ENCODE results near the gene TSTD2.

The TSTD2 gene

GRCh38 chr9:97553841-97554240, 79.3 kb downstream of the TSTD2 start:
- H3K9me3 ChIP-seq (ENCODE audit: control insufficient read depth, insufficient read depth, low read length), result no peaks in the 10 kb centered on the region
- no peaks in the 10 kb centered on the region for H3K4me1 ChIP-seq (ENCODE audit: control insufficient read depth, low read length)
- no peaks in the 10 kb centered on the region for H3K79me2 ChIP-seq (ENCODE audit: control insufficient read depth, low read length)
- TF ChIP-seq CTCF (IDR thresholded peaks at IDR 0.05; ENCODE audit: low read depth, low read length, poor library complexity, severe bottlenecking) (no peak), EZH2phosphoT487 (IDR thresholded peaks at IDR 0.05; ENCODE audit: borderline replicate concordance, low read length) (no peak)
- H3K27ac ChIP-seq (ENCODE audit: low read depth, low read length), result no peak overlapping the region
- no peaks in the 10 kb centered on the region for H3K36me3 ChIP-seq (ENCODE audit: control insufficient read depth, low read length)
- H3K9me2 ChIP-seq (replicated peaks; ENCODE audit: control insufficient read depth, low read length), result no peaks in the 10 kb centered on the region
- H3K4me2 ChIP-seq (ENCODE audit: low read length), result no peak overlapping the region
- no peaks in the 10 kb centered on the region for H3F3A ChIP-seq (ENCODE audit: control insufficient read depth, insufficient read depth)
- no peaks in the 10 kb centered on the region for H3K27me3 ChIP-seq (ENCODE audit: control insufficient read depth, low read length)
- H3K4me3 ChIP-seq (ENCODE audit: low read length), result no peak overlapping the region
- H4K20me1 ChIP-seq (ENCODE audit: control insufficient read depth, insufficient read depth, low read depth, low read length), result no peaks in the 10 kb centered on the region

GRCh38 chr9:97553141-97553540, 80.0 kb downstream of the TSTD2 start:
- no peak for TF ChIP-seq EZH2phosphoT487 (IDR thresholded peaks at IDR 0.05; ENCODE audit: borderline replicate concordance, low read length)
- TF ChIP-seq CTCF (IDR thresholded peaks at IDR 0.05; ENCODE audit: low read depth, low read length, poor library complexity, severe bottlenecking), result no peak
- Histone ChIP-seq H3F3A (ENCODE audit: control insufficient read depth, insufficient read depth) (no peaks in the 10 kb centered on the region), H3K9me3 (ENCODE audit: control insufficient read depth, insufficient read depth, low read length) (no peaks in the 10 kb centered on the region), H3K4me3 (ENCODE audit: low read length) (no peak overlapping the region), H3K9me2 (replicated peaks; ENCODE audit: control insufficient read depth, low read length) (no peaks in the 10 kb centered on the region), H3K4me2 (ENCODE audit: low read length) (no peak overlapping the region), H4K20me1 (ENCODE audit: control insufficient read depth, insufficient read depth, low read depth, low read length) (no peaks in the 10 kb centered on the region), H3K27ac (ENCODE audit: low read depth, low read length) (no peak overlapping the region), H3K36me3 (ENCODE audit: control insufficient read depth, low read length) (no peaks in the 10 kb centered on the region), H3K79me2 (ENCODE audit: control insufficient read depth, low read length) (no peaks in the 10 kb centered on the region), H3K27me3 (ENCODE audit: control insufficient read depth, low read length) (no peaks in the 10 kb centered on the region), H3K4me1 (ENCODE audit: control insufficient read depth, low read length) (no peaks in the 10 kb centered on the region)

- H3K4me3 ChIP-seq (ENCODE audit: low read length), result no peak overlapping the region
- H3K4me2 ChIP-seq (ENCODE audit: low read length), result no peak overlapping the region
- no peaks in the 10 kb centered on the region for H3K79me2 ChIP-seq (ENCODE audit: control insufficient read depth, low read length)
- no peaks in the 10 kb centered on the region for H3K9me3 ChIP-seq (ENCODE audit: control insufficient read depth, insufficient read depth, low read length)
- H3K36me3 ChIP-seq (ENCODE audit: control insufficient read depth, low read length), result no peaks in the 10 kb centered on the region
- no peaks in the 10 kb centered on the region for H3K27me3 ChIP-seq (ENCODE audit: control insufficient read depth, low read length)
- no peak overlapping the region for H3K27ac ChIP-seq (ENCODE audit: low read depth, low read length)
- H3K4me1 ChIP-seq (ENCODE audit: control insufficient read depth, low read length), result no peaks in the 10 kb centered on the region
- TF ChIP-seq CTCF (IDR thresholded peaks at IDR 0.05; ENCODE audit: low read depth, low read length, poor library complexity, severe bottlenecking) (no peak), EZH2phosphoT487 (IDR thresholded peaks at IDR 0.05; ENCODE audit: borderline replicate concordance, low read length) (no peak)
- H3K9me2 ChIP-seq (replicated peaks; ENCODE audit: control insufficient read depth, low read length), result no peaks in the 10 kb centered on the region
- no peaks in the 10 kb centered on the region for H3F3A ChIP-seq (ENCODE audit: control insufficient read depth, insufficient read depth)
- no peaks in the 10 kb centered on the region for H4K20me1 ChIP-seq (ENCODE audit: control insufficient read depth, insufficient read depth, low read depth, low read length)
Observed at GRCh38 chr9:97551308-97551707, 81.9 kb downstream of the TSTD2 start.

GRCh38 chr9:97550386-97550785, 82.8 kb downstream of the TSTD2 start:
- Histone ChIP-seq H4K20me1 (ENCODE audit: control insufficient read depth, insufficient read depth, low read depth, low read length) (no peaks in the 10 kb centered on the region), H3K4me2 (ENCODE audit: low read length) (no peak overlapping the region), H3K9me2 (replicated peaks; ENCODE audit: control insufficient read depth, low read length) (no peaks in the 10 kb centered on the region), H3K27ac (ENCODE audit: low read depth, low read length) (no peak overlapping the region), H3K9me3 (ENCODE audit: control insufficient read depth, insufficient read depth, low read length) (no peaks in the 10 kb centered on the region), H3K79me2 (ENCODE audit: control insufficient read depth, low read length) (no peaks in the 10 kb centered on the region), H3K27me3 (ENCODE audit: control insufficient read depth, low read length) (no peaks in the 10 kb centered on the region), H3K4me3 (ENCODE audit: low read length) (no peak overlapping the region), H3F3A (ENCODE audit: control insufficient read depth, insufficient read depth) (no peaks in the 10 kb centered on the region), H3K4me1 (ENCODE audit: control insufficient read depth, low read length) (no peaks in the 10 kb centered on the region), H3K36me3 (ENCODE audit: control insufficient read depth, low read length) (no peaks in the 10 kb centered on the region)
- TF ChIP-seq EZH2phosphoT487 (IDR thresholded peaks at IDR 0.05; ENCODE audit: borderline replicate concordance, low read length), result no peak
- TF ChIP-seq CTCF (IDR thresholded peaks at IDR 0.05; ENCODE audit: low read depth, low read length, poor library complexity, severe bottlenecking), result no peak
